Left renal pelvis (tissue), 4 donors: ENCODE data around the gene TNFAIP3. TPM values are rescaled to one million over a fixed set of nuclear protein-coding genes. Genes with fewer than 3 reads are reported as not detected.
"Not testable (repeated sequence)": the region's sequence is repeated elsewhere in the genome, so short reads cannot be mapped to it uniquely, and the experiment has no call there.

Experiments
- DNase-seq, 4 donors: peaks; one replicate each; pipeline ENCODE4 v3.0.0-alpha.2; 2013; ENCODE audit warnings: low read depth in 4 of 4, low spot score in 3 of 4
- polyA plus RNA-seq, 4 donors: library from polyadenylated mRNA; unstranded; fragments of 120-200 nt; gene quantifications; one replicate each; pipeline ENCODE4 v1.2.1, GENCODE V29; 2013; ENCODE audit not compliant: insufficient read length in 4 of 4

TNFAIP3 gene
- polyA plus RNA-seq, 4 donors = 8.1 to 14.5 (median 9.2) TPM

DNA sequence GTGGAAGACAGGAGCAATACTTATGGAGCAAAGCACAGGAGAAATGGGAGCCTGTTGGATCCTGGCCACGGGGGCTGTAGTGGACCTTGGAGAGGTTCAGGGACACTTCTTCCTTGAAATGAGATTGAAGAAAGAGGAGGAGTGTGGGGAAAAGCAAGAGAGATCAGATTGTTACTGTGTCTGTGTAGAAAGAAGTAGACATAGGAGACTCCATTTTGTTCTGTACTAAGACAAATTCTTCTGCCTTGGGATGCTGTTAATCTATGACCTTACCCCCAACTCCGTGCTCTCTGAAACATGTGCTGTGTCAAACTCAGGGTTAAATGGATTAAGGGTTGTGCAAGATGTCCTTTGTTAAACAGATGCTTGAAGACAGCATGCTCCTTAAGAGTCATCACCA, 22.7 kb upstream of the TNFAIP3 start:
- not testable (repeated sequence) for DNase-seq

- DNase-seq = not testable (repeated sequence)
These were observed 22.3 kb upstream of the TNFAIP3 start for GRCh38 chr6:137844773-137845172.

- no peak for DNase-seq
These were observed 21.6 kb upstream of the TNFAIP3 start for GRCh38 chr6:137845460-137845859.

DNA sequence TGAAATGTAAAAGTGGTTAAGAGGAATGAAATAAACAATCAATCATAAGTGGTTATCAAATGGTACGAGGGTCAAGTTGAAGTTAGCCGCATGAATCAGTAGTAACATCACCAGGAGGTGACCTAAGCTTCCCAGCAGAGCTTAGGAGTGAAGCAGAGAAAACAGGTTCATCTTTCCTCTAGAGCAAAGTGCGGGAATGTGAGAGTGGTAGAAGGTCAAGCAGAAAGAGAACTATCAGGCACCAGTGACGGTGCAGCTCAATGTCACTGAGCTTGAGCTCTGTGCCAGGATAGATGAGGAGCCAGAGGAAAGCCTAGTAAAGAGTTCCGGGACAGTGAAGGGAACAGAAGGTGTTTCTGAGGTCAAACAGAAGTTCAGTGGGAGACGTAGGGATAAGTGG, 20.8 kb upstream of the TNFAIP3 start:
- DNase-seq = no peak

DNA sequence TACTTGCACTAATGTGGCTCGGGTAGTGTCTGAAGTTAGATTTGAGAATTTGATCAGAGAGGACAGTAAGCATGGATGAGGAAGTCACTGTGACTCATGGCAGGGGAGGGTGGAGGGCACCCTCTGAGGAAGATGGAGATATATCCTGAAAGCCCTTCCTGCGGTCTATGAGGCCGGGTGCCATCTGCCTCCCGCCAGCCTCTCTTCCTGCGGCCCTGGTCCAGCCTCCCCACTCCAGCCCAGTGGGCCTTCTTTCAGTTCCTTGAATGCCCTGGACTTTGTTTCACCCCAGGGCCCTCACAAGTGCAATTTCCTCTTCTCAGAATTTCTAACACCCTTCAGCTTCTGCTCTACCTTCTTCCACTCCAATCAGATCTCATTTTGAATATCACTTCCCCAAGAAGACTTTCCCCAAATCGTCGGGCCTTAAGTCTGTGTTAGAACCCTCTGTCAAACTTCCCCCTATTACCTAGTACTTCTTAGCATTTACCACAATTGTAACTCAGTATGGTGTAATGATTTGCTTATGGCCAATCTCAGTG, 20.2 kb upstream of the TNFAIP3 start:
- no peak for DNase-seq

DNA sequence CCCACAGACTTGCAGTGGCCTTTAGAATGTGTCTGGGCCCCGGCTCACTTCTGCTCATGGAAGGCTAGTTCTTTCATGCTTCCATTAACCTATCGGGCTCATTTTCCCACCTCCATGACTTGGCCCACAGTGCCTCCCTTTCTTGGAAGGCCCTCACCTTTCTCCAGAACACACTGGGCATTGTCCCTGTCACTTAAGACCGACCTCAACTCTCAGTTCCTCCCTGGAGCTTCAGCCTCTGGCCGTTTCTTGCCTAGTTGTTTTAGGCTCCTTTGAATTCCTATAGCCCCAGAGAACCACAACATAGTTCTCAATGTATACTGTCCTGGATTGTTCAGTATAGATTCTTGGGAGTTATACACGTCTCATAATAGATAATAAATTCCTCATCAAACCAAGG, 19.3 kb upstream of the TNFAIP3 start:
- no peak for DNase-seq

- no peak for DNase-seq
These were observed 18.4 kb upstream of the TNFAIP3 start for GRCh38 chr6:137848672-137849071.

DNA sequence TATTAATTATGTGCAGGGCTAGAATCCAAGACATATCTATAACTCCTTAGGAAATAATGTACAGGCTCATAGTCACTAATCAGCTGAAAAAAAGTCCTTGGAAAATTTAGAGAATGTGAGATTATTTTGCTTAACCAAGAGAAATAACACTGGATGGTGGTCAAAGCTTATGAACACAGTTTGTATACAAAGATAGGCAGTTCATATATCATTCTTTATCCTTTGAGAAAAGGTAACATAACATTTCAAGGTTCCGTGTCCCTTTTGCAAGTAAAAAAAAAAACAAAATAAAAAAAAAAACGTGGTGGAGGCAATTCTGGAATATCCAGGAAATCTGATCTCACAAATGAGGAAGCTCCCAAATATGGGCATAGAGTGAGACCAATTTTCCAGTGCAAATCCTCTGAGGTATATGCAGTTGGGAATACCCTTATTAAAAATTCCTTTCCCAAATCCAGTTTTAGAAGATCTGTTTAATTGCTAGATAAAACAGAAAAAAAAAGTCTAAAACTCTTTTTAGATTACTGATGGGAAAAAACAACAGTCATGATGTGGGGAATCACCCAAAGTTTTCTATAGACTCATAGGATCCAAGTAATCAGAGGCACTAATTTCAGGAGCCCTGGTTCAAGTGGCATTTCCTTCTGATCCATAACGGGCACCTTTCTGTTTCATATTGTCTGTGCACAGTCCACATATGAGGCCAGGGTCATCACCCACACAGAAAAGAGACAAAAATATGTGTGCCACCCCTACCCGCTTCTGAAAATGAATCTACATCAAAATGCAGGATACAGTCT, 17.7 kb upstream of the TNFAIP3 start:
- DNase-seq = no peak

GRCh38 chr6:137849981-137850714, 16.9 kb upstream of the TNFAIP3 start:
- DNase-seq = no peak

- DNase-seq = no peak
These were observed 16.1 kb upstream of the TNFAIP3 start for GRCh38 chr6:137850816-137851602.

- no peak for DNase-seq
These were observed 15.4 kb upstream of the TNFAIP3 start for GRCh38 chr6:137851669-137852068.

- DNase-seq = no peak
These were observed 14.7 kb upstream of the TNFAIP3 start for GRCh38 chr6:137852346-137852745.

- no peak for DNase-seq
These were observed 14.2 kb upstream of the TNFAIP3 start for GRCh38 chr6:137852811-137853210.

DNA sequence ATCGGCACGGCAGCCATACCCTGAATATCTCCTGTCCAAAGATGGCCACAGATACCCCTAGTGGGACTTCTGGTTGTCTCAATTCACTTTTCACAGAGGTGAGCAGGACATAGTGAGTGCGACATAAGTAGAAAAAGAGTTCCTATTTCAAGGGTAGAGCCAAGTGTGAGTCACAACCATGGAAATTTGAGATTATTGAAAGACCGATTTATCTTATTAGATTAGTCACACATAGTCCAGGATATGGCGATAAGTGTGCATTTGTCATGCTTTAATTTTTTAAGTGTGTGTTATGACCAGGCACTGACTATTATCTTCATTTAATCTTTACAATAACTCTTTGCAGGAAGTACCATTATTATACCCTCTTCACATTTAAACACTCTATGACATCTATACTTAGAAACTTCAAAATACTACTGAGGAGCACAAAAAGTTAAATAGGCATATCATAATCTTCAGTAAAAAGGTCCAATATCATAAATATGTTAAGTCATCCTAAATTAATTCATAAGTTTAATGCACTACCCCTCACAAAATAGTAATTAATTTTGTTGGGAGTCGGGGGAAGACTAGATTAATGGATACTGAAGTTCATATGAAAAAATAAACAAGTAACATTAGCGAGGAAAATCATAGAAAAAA, 13.4 kb upstream of the TNFAIP3 start:
- DNase-seq = no peak

GRCh38 chr6:137856138-137856898, 10.7 kb upstream of the TNFAIP3 start:
- DNase-seq = no peak

GRCh38 chr6:137859025-137859424, 8.0 kb upstream of the TNFAIP3 start:
- no peak for DNase-seq

GRCh38 chr6:137860394-137861005, 6.6 kb upstream of the TNFAIP3 start:
- no peak for DNase-seq

GRCh38 chr6:137861550-137862337, 5.3 kb upstream of the TNFAIP3 start:
- DNase-seq = no peak
